ENCODE measurements around the gene PLA2G3.
A peak's percentile ranks its signal among the peaks of the same experiment; 100 is the strongest.

The PLA2G3 gene

GRCh38 chr22:31134688-31135087 lies 5.6 kb downstream of the PLA2G3 start:
- TF ChIP-seq MAX (IDR thresholded peaks at IDR 0.05) (no peak), RAD21 (IDR thresholded peaks at IDR 0.05; ENCODE audit: low read depth) (no peak)

- TF ChIP-seq ZBTB7A (IDR thresholded peaks at IDR 0.05; ENCODE audit: low read depth) (no peak), CREB1 (IDR thresholded peaks at IDR 0.05; ENCODE audit: low read depth) (no peak), MAX (IDR thresholded peaks at IDR 0.05) (no peak), TAF1 (IDR thresholded peaks at IDR 0.05; ENCODE audit: low read depth) (no peak), REST (IDR thresholded peaks at IDR 0.05; ENCODE audit: low read depth) (no peak), FOXM1 (IDR thresholded peaks at IDR 0.05; ENCODE audit: borderline replicate concordance, low read depth) (no peak), EP300 (IDR thresholded peaks at IDR 0.05; ENCODE audit: borderline replicate concordance) (no peak), CEBPB (IDR thresholded peaks at IDR 0.05) (no peak), TCF12 (IDR thresholded peaks at IDR 0.05; ENCODE audit: low read depth) (no peak), TEAD4 (IDR thresholded peaks at IDR 0.05) (no peak), RAD21 (IDR thresholded peaks at IDR 0.05; ENCODE audit: low read depth) (no peak), YY1 (IDR thresholded peaks at IDR 0.05; ENCODE audit: low read depth) (no peak), EGR1 (IDR thresholded peaks at IDR 0.05) (no peak), USF1 (IDR thresholded peaks at IDR 0.05) (no peak), NFIC (IDR thresholded peaks at IDR 0.05) (no peak)
These were observed 6.4 kb downstream of the PLA2G3 start for GRCh38 chr22:31133911-31134310.

GRCh38 chr22:31130873-31131272 lies 9.4 kb downstream of the PLA2G3 start:
- peak; percentile 64; the same call in 1 of the 2 replicates for TF ChIP-seq USF1 (IDR thresholded peaks at IDR 0.05)
- TF ChIP-seq EP300 (IDR thresholded peaks at IDR 0.05; ENCODE audit: borderline replicate concordance): no peak
- TF ChIP-seq CREB1 (IDR thresholded peaks at IDR 0.05; ENCODE audit: low read depth): no peak
- no peak for TF ChIP-seq MAX (IDR thresholded peaks at IDR 0.05)
- TF ChIP-seq ZBTB7A (IDR thresholded peaks at IDR 0.05; ENCODE audit: low read depth): no peak
- 0 out of 2 replicates have a peak, but pooled peaks have one; percentile 24 for TF ChIP-seq CEBPB (IDR thresholded peaks at IDR 0.05)
- no peak for TF ChIP-seq TEAD4 (IDR thresholded peaks at IDR 0.05)
- TF ChIP-seq EGR1 (IDR thresholded peaks at IDR 0.05): no peak
- TF ChIP-seq YY1 (IDR thresholded peaks at IDR 0.05; ENCODE audit: low read depth): no peak
- peak; percentile 41; the same call in 1 of the 2 replicates for TF ChIP-seq NFIC (IDR thresholded peaks at IDR 0.05)
- TF ChIP-seq RAD21 (IDR thresholded peaks at IDR 0.05; ENCODE audit: low read depth): no peak

- TF ChIP-seq CEBPB (IDR thresholded peaks at IDR 0.05): no peak
- TF ChIP-seq CREB1 (IDR thresholded peaks at IDR 0.05; ENCODE audit: low read depth): no peak
- no peak for TF ChIP-seq REST (IDR thresholded peaks at IDR 0.05; ENCODE audit: low read depth)
- no peak for TF ChIP-seq USF1 (IDR thresholded peaks at IDR 0.05)
- TF ChIP-seq TCF12 (IDR thresholded peaks at IDR 0.05; ENCODE audit: low read depth): no peak
- TF ChIP-seq TAF1 (IDR thresholded peaks at IDR 0.05; ENCODE audit: low read depth): no peak
These were observed 12.2 kb downstream of the PLA2G3 start for GRCh38 chr22:31128156-31128555.

- TF ChIP-seq ZBTB7A (IDR thresholded peaks at IDR 0.05; ENCODE audit: low read depth) (no peak), MAX (IDR thresholded peaks at IDR 0.05) (no peak), YY1 (IDR thresholded peaks at IDR 0.05; ENCODE audit: low read depth) (no peak)
These were observed 13.0 kb downstream of the PLA2G3 start for GRCh38 chr22:31127181-31127772.

GRCh38 chr22:31126869-31127175 lies 13.5 kb downstream of the PLA2G3 start:
- TF ChIP-seq EGR1 (IDR thresholded peaks at IDR 0.05) (no peak), FOXM1 (IDR thresholded peaks at IDR 0.05; ENCODE audit: borderline replicate concordance, low read depth) (no peak), YY1 (IDR thresholded peaks at IDR 0.05; ENCODE audit: low read depth) (no peak), MAX (IDR thresholded peaks at IDR 0.05) (no peak), CEBPB (IDR thresholded peaks at IDR 0.05) (no peak), TCF12 (IDR thresholded peaks at IDR 0.05; ENCODE audit: low read depth) (no peak), USF1 (IDR thresholded peaks at IDR 0.05) (no peak)
